CD4-positive, alpha-beta T cell treated with Interferon gamma for 1 hour (primary cell): ENCODE results near the gene CORO2A.
"Not testable (repeated sequence)": the region's sequence is repeated elsewhere in the genome, so short reads cannot be mapped to it uniquely, and the experiment has no call there.

Experiments
- DNase-seq: peaks from one replicate; pipeline ENCODE4 v3.0.0-alpha.2; 2020

Gene CORO2A

GRCh38 chr9:98187926-98188325 lies 4.5 kb downstream of the CORO2A start:
- DNase-seq: no peak

GRCh38 chr9:98186236-98186635 lies 6.2 kb downstream of the CORO2A start:
- DNase-seq: no peak

GRCh38 chr9:98185611-98186171 lies 6.7 kb downstream of the CORO2A start:
- DNase-seq: no peak

- DNase-seq: no peak
These were observed 7.3 kb downstream of the CORO2A start for GRCh38 chr9:98185021-98185567.

- DNase-seq: no peak
These were observed 8.1 kb downstream of the CORO2A start for GRCh38 chr9:98184326-98184725.

GRCh38 chr9:98182889-98183599 lies 9.4 kb downstream of the CORO2A start:
- DNase-seq: no peak

GRCh38 chr9:98182069-98182820 lies 10.2 kb downstream of the CORO2A start:
- DNase-seq: no peak

- no peak for DNase-seq
These were observed 10.7 kb downstream of the CORO2A start for GRCh38 chr9:98181746-98182068.

- no peak for DNase-seq
These were observed 11.4 kb downstream of the CORO2A start for GRCh38 chr9:98180996-98181395.

- DNase-seq: no peak
These were observed 13.3 kb downstream of the CORO2A start for GRCh38 chr9:98178874-98179850.

- DNase-seq: no peak
These were observed 15.8 kb downstream of the CORO2A start for GRCh38 chr9:98176391-98177259.

GRCh38 chr9:98175762-98176161 lies 16.7 kb downstream of the CORO2A start:
- DNase-seq: no peak

GRCh38 chr9:98175028-98175569 lies 17.3 kb downstream of the CORO2A start:
- no peak for DNase-seq

- DNase-seq: not testable (repeated sequence)
These were observed 17.9 kb downstream of the CORO2A start for GRCh38 chr9:98174502-98174918.

GRCh38 chr9:98173181-98173580 lies 19.3 kb downstream of the CORO2A start:
- no peak for DNase-seq

- no peak for DNase-seq
These were observed 19.8 kb downstream of the CORO2A start for GRCh38 chr9:98172604-98173003.

GRCh38 chr9:98171176-98171925 lies 21.1 kb downstream of the CORO2A start:
- no peak for DNase-seq

- peak; percentile 9 for DNase-seq
These were observed 23.4 kb downstream of the CORO2A start for GRCh38 chr9:98168941-98169488.

- DNase-seq: no peak
These were observed 24.2 kb downstream of the CORO2A start for GRCh38 chr9:98168153-98168780.

GRCh38 chr9:98164912-98165311 lies 27.5 kb downstream of the CORO2A start:
- no peak for DNase-seq
